CD1c-positive myeloid dendritic cell (primary cell): ENCODE results near the gene ATXN3L.
"Not testable (repeated sequence)": the region's sequence is repeated elsewhere in the genome, so short reads cannot be mapped to it uniquely, and the experiment has no call there.

ENCODE experiments used
- DNase-seq: peaks from one replicate; pipeline ENCODE4 v3.0.0-alpha.2; 2016; ENCODE audit errors: extremely low spot score

Gene ATXN3L

GRCh38 chrX:13307041-13307440 is 12.8 kb downstream of the ATXN3L start:
- DNase-seq = no peak

GRCh38 chrX:13305108-13305507 is 14.7 kb downstream of the ATXN3L start:
- peak; percentile 62 for DNase-seq

GRCh38 chrX:13304052-13304451 is 15.8 kb downstream of the ATXN3L start:
- DNase-seq = no peak

GRCh38 chrX:13303248-13303647 is 16.6 kb downstream of the ATXN3L start:
- not testable (repeated sequence) for DNase-seq

- no peak for DNase-seq
Observed at GRCh38 chrX:13298836-13299235, 21.0 kb downstream of the ATXN3L start.

- no peak for DNase-seq
Observed at GRCh38 chrX:13295841-13296240, 24.0 kb downstream of the ATXN3L start.

- DNase-seq = no peak
Observed at GRCh38 chrX:13293700-13294099, 26.2 kb downstream of the ATXN3L start.

GRCh38 chrX:13290891-13291614 is 28.8 kb downstream of the ATXN3L start:
- DNase-seq = no peak

- DNase-seq = no peak
Observed at GRCh38 chrX:13288671-13289070, 31.2 kb downstream of the ATXN3L start.

- no peak for DNase-seq
Observed at GRCh38 chrX:13287816-13288215, 32.0 kb downstream of the ATXN3L start.

- DNase-seq = no peak
Observed at GRCh38 chrX:13285693-13286092, 34.2 kb downstream of the ATXN3L start.

GRCh38 chrX:13285229-13285628 is 34.6 kb downstream of the ATXN3L start:
- no peak for DNase-seq

GRCh38 chrX:13284570-13284969 is 35.3 kb downstream of the ATXN3L start:
- no peak for DNase-seq

- DNase-seq = peak; percentile 2
Observed at GRCh38 chrX:13283950-13284546, 35.8 kb downstream of the ATXN3L start.

- peak; percentile 37 for DNase-seq
Observed at GRCh38 chrX:13283512-13283911, 36.3 kb downstream of the ATXN3L start.

GRCh38 chrX:13281289-13281688 is 38.6 kb downstream of the ATXN3L start:
- no peak for DNase-seq

GRCh38 chrX:13279279-13280018 is 40.4 kb downstream of the ATXN3L start:
- no peak for DNase-seq

- no peak for DNase-seq
Observed at GRCh38 chrX:13277539-13277938, 42.3 kb downstream of the ATXN3L start.

- DNase-seq = no peak
Observed at GRCh38 chrX:13276991-13277390, 42.9 kb downstream of the ATXN3L start.

GRCh38 chrX:13275031-13275430 is 44.8 kb downstream of the ATXN3L start:
- no peak for DNase-seq

- no peak for DNase-seq
Observed at GRCh38 chrX:13272426-13272825, 47.4 kb downstream of the ATXN3L start.

GRCh38 chrX:13271511-13271910 is 48.3 kb downstream of the ATXN3L start:
- DNase-seq = peak; percentile 76

GRCh38 chrX:13270360-13270759 is 49.5 kb downstream of the ATXN3L start:
- no peak for DNase-seq
